Neural cell (in vitro differentiated cells): ENCODE measurements around the gene S1PR1.

Source experiments
- CTCF ChIP-seq: fragments of 450-650 bp; IDR thresholded peaks from 2 replicates; pipeline ENCODE4 v1.5.1; 2014; ENCODE audit warnings: antibody characterized with exemption, mild to moderate bottlenecking, moderate library complexity; ENCODE audit not compliant: poor library complexity, severe bottlenecking
- EZH2 ChIP-seq: fragments of 200-600, 300-800 bp; shearing (Covaris generic), sonication (generic); IDR thresholded peaks from 2 replicates; pipeline ENCODE4 v1.6.1; 2014; ENCODE audit warnings: antibody characterized with exemption, low read length, borderline replicate concordance, mild to moderate bottlenecking; ENCODE audit not compliant: insufficient read depth, poor library complexity, severe bottlenecking
- POLR2AphosphoS5 ChIP-seq: IDR thresholded peaks from 2 replicates; pipeline ENCODE4 v1.6.1; 2012

DNA sequence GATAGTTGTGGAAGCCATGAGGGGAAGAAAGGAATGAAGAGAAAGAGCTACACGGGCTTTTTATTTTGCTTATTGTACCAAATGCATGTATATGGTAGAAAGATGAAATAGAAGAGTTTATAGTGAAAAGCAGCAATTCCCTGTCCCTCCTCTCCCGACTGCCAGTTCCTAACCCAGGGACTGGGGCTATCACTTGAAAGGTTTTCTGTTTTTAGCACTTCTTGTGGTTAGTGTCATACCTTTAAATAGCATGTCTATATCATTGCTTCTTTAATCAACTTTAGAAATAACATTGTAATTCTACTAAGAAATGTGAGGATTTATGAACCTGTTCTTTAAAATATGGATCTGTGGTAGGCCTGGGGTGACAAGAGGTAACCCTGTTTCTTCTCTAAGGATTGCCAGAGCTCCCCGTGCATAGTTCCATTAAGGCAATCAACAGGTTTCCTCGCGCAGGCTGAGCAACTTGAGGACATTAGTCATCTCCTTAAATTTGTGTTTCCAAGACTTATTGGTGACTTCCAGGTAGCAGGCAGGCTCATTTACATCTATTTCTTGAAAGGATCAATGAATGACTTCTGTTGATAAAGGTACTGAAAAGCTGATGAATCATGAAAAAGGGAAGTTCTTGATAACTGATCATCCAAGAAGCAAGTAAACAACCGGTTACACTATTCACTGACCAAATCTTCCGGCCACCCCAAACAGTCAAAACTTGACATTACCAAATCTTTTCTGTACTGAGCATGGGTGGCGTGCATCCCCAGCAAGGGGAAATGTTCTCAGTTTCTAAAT, 37.8 kb upstream of the S1PR1 start:
- TF ChIP-seq EZH2 (no peak), CTCF (no peak), POLR2AphosphoS5 (no peak)
